B cell (primary cell): Measurements from ENCODE around the gene FAM184A.

Experiments used
- EZH2 ChIP-seq: IDR thresholded peaks from 2 replicates; pipeline ENCODE4 v1.6.1; 2012; ENCODE audit warnings: borderline replicate concordance, low read depth, mild to moderate bottlenecking, moderate library complexity, low read length; ENCODE audit not compliant: insufficient read depth, poor library complexity, severe bottlenecking
- TF ChIP-seq, protein P1 (sequence below): fragments of 200-600 bp; IDR thresholded peaks from one replicate; pipeline ENCODE4 v1.8.0; 2022; ENCODE audit warnings: antibody characterized with exemption, mild to moderate bottlenecking

DNA sequence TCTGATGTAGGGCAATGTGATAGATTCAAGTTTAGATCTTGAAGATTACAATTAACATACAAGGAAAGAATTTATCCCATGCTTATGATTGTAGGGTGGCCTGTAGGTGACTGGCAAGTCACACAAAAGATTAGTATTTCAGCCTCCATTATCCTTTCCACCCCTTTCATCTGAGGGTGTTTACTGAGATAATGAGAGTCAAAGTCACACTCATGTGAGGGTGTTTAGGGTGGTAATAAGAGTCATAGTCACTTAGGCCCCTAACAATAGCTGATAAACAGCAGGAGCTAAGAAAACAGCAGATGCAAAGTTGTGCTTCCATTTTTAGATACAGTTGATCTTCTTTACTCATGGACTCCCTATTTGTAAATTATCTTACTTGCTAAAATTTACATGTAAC, 11.4 kb downstream of the FAM184A start:
- TF ChIP-seq, protein P1, sequence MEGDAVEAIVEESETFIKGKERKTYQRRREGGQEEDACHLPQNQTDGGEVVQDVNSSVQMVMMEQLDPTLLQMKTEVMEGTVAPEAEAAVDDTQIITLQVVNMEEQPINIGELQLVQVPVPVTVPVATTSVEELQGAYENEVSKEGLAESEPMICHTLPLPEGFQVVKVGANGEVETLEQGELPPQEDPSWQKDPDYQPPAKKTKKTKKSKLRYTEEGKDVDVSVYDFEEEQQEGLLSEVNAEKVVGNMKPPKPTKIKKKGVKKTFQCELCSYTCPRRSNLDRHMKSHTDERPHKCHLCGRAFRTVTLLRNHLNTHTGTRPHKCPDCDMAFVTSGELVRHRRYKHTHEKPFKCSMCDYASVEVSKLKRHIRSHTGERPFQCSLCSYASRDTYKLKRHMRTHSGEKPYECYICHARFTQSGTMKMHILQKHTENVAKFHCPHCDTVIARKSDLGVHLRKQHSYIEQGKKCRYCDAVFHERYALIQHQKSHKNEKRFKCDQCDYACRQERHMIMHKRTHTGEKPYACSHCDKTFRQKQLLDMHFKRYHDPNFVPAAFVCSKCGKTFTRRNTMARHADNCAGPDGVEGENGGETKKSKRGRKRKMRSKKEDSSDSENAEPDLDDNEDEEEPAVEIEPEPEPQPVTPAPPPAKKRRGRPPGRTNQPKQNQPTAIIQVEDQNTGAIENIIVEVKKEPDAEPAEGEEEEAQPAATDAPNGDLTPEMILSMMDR, result no peak
- no peak for TF ChIP-seq EZH2
